ENCODE data around the gene CHCHD3.

GRCh38 chr7:133081119-133081598 lies 731 bp downstream of the CHCHD3 start:
- TF ChIP-seq EZH2 (IDR thresholded peaks at IDR 0.05; ENCODE audit: borderline replicate concordance, low read length) (no peak), CTCF (conservative IDR thresholded peaks at IDR 0.05 in 1 of 2, IDR thresholded peaks at IDR 0.05 in 1 of 2; ENCODE audit: extremely low read depth in 1 of 2, insufficient read depth in 1 of 2, low read depth in 1 of 2, low read length in 2 of 2) (no peak)
